ENCODE measurements around the gene TDRD6. TPM values are rescaled to one million over a fixed set of nuclear protein-coding genes. Genes with fewer than 3 reads are reported as not detected.

TDRD6 gene
- total RNA-seq, 1 experiment from 2014 or later: not detected

GRCh38 chr6:46674410-46674809, 13.3 kb upstream of the TDRD6 start:
- CTCF ChIA-PET: no interaction called here
- H3K27me3 ChIP-seq (ENCODE audit: control insufficient read depth, insufficient read depth, low read length): no peaks in the 10 kb centered on the region
- ATAC-seq: no peak
- no peak overlapping the region for H3K27ac ChIP-seq (ENCODE audit: low read length)
- H3K9me3 ChIP-seq (ENCODE audit: control insufficient read depth, insufficient read depth, low read depth, low read length): no peaks in the 10 kb centered on the region
- DNase-seq (ENCODE audit: low read depth, low spot score): no peak
- intact Hi-C loops (cut with micrococcal nuclease; ENCODE audit: unreplicated experiment) (no loop called here), in situ Hi-C loops (cut with HindIII; ENCODE audit: low pct_unique_long_range_greater_than_20kb, low sequenced_read_pairs) (no loop called here)
- BruUV-seq (replicated peaks): no TSS peak
- H3K4me3 ChIP-seq (ENCODE audit: low read depth in 2 of 2, low read length in 2 of 2): no peak overlapping the region
- TF ChIP-seq TCF7L2 (IDR thresholded peaks at IDR 0.05; ENCODE audit: low read depth, low read length): no peak
- no peak for TF ChIP-seq POLR2AphosphoS5 (IDR thresholded peaks at IDR 0.05; ENCODE audit: low read depth, low read length)
- no peak for TF ChIP-seq CTCF (IDR thresholded peaks at IDR 0.05)
- TF ChIP-seq REST (IDR thresholded peaks at IDR 0.05; ENCODE audit: insufficient read depth in 1 of 2, low read depth in 2 of 2, low read length in 1 of 2): no peak
- TF ChIP-seq SIN3A (IDR thresholded peaks at IDR 0.05; ENCODE audit: borderline replicate concordance, insufficient read depth, low read depth, low read length): no peak
- POLR2A ChIA-PET: no interaction called here
- H3K4me1 ChIP-seq (ENCODE audit: control insufficient read depth, insufficient read depth, low read length): no peaks in the 10 kb centered on the region
- H3K36me3 ChIP-seq (ENCODE audit: control insufficient read depth, insufficient read depth, low read length): no peaks in the 10 kb centered on the region

- no peak for TF ChIP-seq POLR2AphosphoS5 (IDR thresholded peaks at IDR 0.05; ENCODE audit: low read depth, low read length)
- TF ChIP-seq CTCF (IDR thresholded peaks at IDR 0.05): no peak
- no peak for TF ChIP-seq TCF7L2 (IDR thresholded peaks at IDR 0.05; ENCODE audit: low read depth, low read length)
- TF ChIP-seq SIN3A (IDR thresholded peaks at IDR 0.05; ENCODE audit: borderline replicate concordance, insufficient read depth, low read depth, low read length): no peak
- no peak for TF ChIP-seq REST (IDR thresholded peaks at IDR 0.05; ENCODE audit: insufficient read depth in 1 of 2, low read depth in 2 of 2, low read length in 1 of 2)
- no peak overlapping the region for H3K4me3 ChIP-seq (ENCODE audit: low read depth in 2 of 2, low read length in 2 of 2)
- no peaks in the 10 kb centered on the region for H3K4me1 ChIP-seq (ENCODE audit: control insufficient read depth, insufficient read depth, low read length)
- H3K9me3 ChIP-seq (ENCODE audit: control insufficient read depth, insufficient read depth, low read depth, low read length): no peaks in the 10 kb centered on the region
- POLR2A ChIA-PET: no interaction called here
- no TSS peak for BruUV-seq (replicated peaks)
- in situ Hi-C loops (cut with HindIII; ENCODE audit: low pct_unique_long_range_greater_than_20kb, low sequenced_read_pairs) (no loop called here), intact Hi-C loops (cut with micrococcal nuclease; ENCODE audit: unreplicated experiment) (no loop called here)
- ATAC-seq: no peak
- no peaks in the 10 kb centered on the region for H3K36me3 ChIP-seq (ENCODE audit: control insufficient read depth, insufficient read depth, low read length)
- CTCF ChIA-PET: no interaction called here
- DNase-seq (ENCODE audit: low read depth, low spot score): no peak
- no peaks in the 10 kb centered on the region for H3K27me3 ChIP-seq (ENCODE audit: control insufficient read depth, insufficient read depth, low read length)
- no peak overlapping the region for H3K27ac ChIP-seq (ENCODE audit: low read length)
Measured at GRCh38 chr6:46676604-46677313, 10.9 kb upstream of the TDRD6 start.

Data from Panc1 (cell line).